Keratinocyte (primary cell): ENCODE results near the gene GLI3. TPM values are rescaled to one million over a fixed set of nuclear protein-coding genes. Genes with fewer than 3 reads are reported as not detected.

Experiments used
- DNase-seq: peaks from one replicate; pipeline ENCODE4 v3.0.0-alpha.2; 2011; ENCODE audit warnings: low read depth, missing footprints, low spot score
- FAIRE-seq: peaks from 2 replicates; lab custom pipeline; 2011; peaks lifted over from hg19 to GRCh38; lab: Jason Lieb, UNC
- H2AFZ ChIP-seq: 2 replicates; pipeline ENCODE4 v1.6.0; 2012; ENCODE audit warnings: low read length, control low read depth, inconsistent platforms; ENCODE audit not compliant: control insufficient read depth
- H3K27ac ChIP-seq: 2 replicates; pipeline ENCODE4 v1.5.1; 2011; ENCODE audit warnings: low read length; ENCODE audit not compliant: control insufficient read depth, insufficient read depth
- H3K27me3 ChIP-seq: 3 replicates; pipeline ENCODE4 v1.6.0; 2011; ENCODE audit warnings: low read length; ENCODE audit not compliant: control insufficient read depth, insufficient read depth; ENCODE audit errors: extremely low read depth
- H3K36me3 ChIP-seq, 2 experiments: 2 replicates in 1 of 2; 3 replicates in 1 of 2; pipeline ENCODE4 v1.5.1; 2011; ENCODE audit warnings: low read length in 2 of 2, mild to moderate bottlenecking in 1 of 2; ENCODE audit not compliant: control insufficient read depth in 2 of 2, insufficient read depth in 2 of 2; ENCODE audit errors: extremely low read depth in 1 of 2
- H3K4me1 ChIP-seq: 3 replicates; pipeline ENCODE4 v1.5.1; 2011; ENCODE audit warnings: low read length; ENCODE audit not compliant: control insufficient read depth, insufficient read depth; ENCODE audit errors: extremely low read depth
- H3K4me2 ChIP-seq: 3 replicates; pipeline ENCODE4 v1.6.0; 2011; ENCODE audit warnings: low read depth, low read length; ENCODE audit not compliant: control insufficient read depth, insufficient read depth; ENCODE audit errors: extremely low read depth
- H3K4me3 ChIP-seq, 3 experiments: fragments of 200-600 bp in 1 of 3; sonication (generic) in 1 of 3; 2 replicates in 2 of 3; 3 replicates in 1 of 3; pipeline ENCODE4 v1.5.1; 2011 to 2016; ENCODE audit warnings: low read length in 3 of 3, mild to moderate bottlenecking in 3 of 3, control low read depth in 2 of 3, inconsistent platforms in 1 of 3, low read depth in 1 of 3, mixed read lengths in 1 of 3, mixed run types in 1 of 3, moderate library complexity in 1 of 3; ENCODE audit not compliant: control insufficient read depth in 2 of 3, insufficient read depth in 2 of 3; ENCODE audit errors: extremely low read depth in 1 of 3
- H3K79me2 ChIP-seq: 2 replicates; pipeline ENCODE4 v1.6.0; 2012; ENCODE audit warnings: low read length; ENCODE audit not compliant: control insufficient read depth, insufficient read depth
- H3K9ac ChIP-seq: 3 replicates; pipeline ENCODE4 v1.6.0; 2011; ENCODE audit warnings: low read length; ENCODE audit not compliant: control insufficient read depth, insufficient read depth; ENCODE audit errors: extremely low read depth
- H3K9me1 ChIP-seq: 3 replicates; pipeline ENCODE4 v1.6.0; 2011; ENCODE audit warnings: low read length; ENCODE audit not compliant: control insufficient read depth, insufficient read depth; ENCODE audit errors: extremely low read depth
- H3K9me3 ChIP-seq: 2 replicates; pipeline ENCODE4 v1.5.1; 2012; ENCODE audit warnings: low read depth, low read length; ENCODE audit not compliant: control insufficient read depth
- H4K20me1 ChIP-seq: 3 replicates; pipeline ENCODE4 v1.6.0; 2011; ENCODE audit warnings: low read length; ENCODE audit not compliant: control insufficient read depth, insufficient read depth; ENCODE audit errors: extremely low read depth
- EZH2 ChIP-seq: IDR thresholded peaks from one replicate; pipeline ENCODE4 v1.6.1; 2012; ENCODE audit warnings: inconsistent platforms, mild to moderate bottlenecking, low read length, moderate library complexity
- dilution Hi-C: fragments of 300-500 bp; cut with MboI; formaldehyde crosslinking; loops from one replicate; pipeline ENCODE4 v1.7.0; 2020; ENCODE audit warnings: low sequenced_read_pairs; ENCODE audit not compliant: extremely low pct_ligation_motif_present
- polyA plus RNA-seq, 5 experiments: library from polyadenylated mRNA; depleted of rRNA in 3 of 5; stranded (reverse) in 3 of 5; stranded (forward) in 1 of 5; unstranded in 1 of 5; fragments of >200 nt; gene quantifications; 1 replicate in 1 of 5; 2 replicates in 3 of 5; 3 replicates in 1 of 5; pipeline versions ENCODE4 v1.2.1 to v1.2.3, GENCODE V29; 2011 to 2012; ENCODE audit warnings: missing spikeins in 2 of 5, low read depth in 1 of 5, low replicate concordance in 1 of 5
- TF ChIP-seq, protein P1 (sequence below), 3 experiments: IDR thresholded peaks in 1 of 3; conservative IDR thresholded peaks in 1 of 3; optimal IDR thresholded peaks in 1 of 3; 2 replicates in 2 of 3; 3 replicates in 1 of 3; pipeline versions ENCODE3 to v1.5.1; 2011; ENCODE audit warnings: low read length in 3 of 3, mild to moderate bottlenecking in 3 of 3, moderate library complexity in 2 of 3, control low read depth in 1 of 3, inconsistent platforms in 1 of 3; ENCODE audit not compliant: insufficient read depth in 2 of 3; ENCODE audit errors: extremely low read depth in 1 of 3

The GLI3 gene
- polyA plus RNA-seq, 1 donor (not counting 4 experiments of a cell fraction or from before 2014, with no cell fraction given), result 3.6 TPM

DNA sequence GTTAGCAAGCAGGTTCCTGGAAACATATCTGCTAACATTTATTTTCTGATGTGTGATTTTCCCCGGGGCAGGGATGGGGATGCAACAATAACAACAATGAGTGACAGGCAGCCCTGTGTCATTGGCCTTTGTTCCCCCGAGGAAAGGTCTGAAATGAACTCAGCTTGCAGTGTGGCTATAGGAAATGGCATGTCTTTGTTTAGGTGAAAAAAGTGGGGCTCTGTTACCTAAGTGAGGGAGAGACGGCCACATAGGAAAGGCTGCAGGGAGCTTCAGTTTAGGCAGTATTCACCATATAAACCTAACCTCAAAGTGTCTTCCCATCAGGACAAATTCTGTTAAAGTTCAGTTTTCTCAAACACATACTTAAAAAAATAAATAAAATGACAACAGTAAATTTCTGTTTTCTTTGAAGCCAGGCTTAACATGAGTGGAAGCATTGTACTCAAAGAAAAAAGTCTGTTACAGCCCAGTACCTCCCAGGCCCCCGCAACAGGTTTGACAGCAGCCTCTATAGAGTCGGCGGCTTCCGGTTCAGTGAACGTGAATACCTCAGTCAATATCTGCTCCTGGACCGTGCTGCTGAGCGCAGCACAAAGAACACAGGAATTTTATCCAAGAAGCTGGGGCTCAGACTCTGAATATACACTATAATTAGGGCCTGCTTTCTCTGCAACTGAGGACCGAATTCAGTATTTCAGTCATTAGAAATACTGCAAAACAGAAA is 168.3 kb downstream of the GLI3 start:
- no peaks in the 10 kb centered on the region for H3K9me1 ChIP-seq
- no peaks in the 10 kb centered on the region for H3K79me2 ChIP-seq
- no peaks in the 10 kb centered on the region for H3K27me3 ChIP-seq
- H3K4me3 ChIP-seq, result no peak overlapping the region
- dilution Hi-C loops, result no loop called here
- H3K4me1 ChIP-seq, result peaks cover 29% of the 10 kb centered on the region
- DNase-seq (no peak), FAIRE-seq (no peak)
- H3K9ac ChIP-seq, result no peak overlapping the region
- no peaks in the 10 kb centered on the region for H3K9me3 ChIP-seq
- H3K36me3 ChIP-seq, result no peaks in the 10 kb centered on the region
- H4K20me1 ChIP-seq, result no peaks in the 10 kb centered on the region
- H3K27ac ChIP-seq, result no peak overlapping the region
- H3K4me2 ChIP-seq, result no peak overlapping the region
- TF ChIP-seq EZH2, result no peak
- TF ChIP-seq, protein P1, sequence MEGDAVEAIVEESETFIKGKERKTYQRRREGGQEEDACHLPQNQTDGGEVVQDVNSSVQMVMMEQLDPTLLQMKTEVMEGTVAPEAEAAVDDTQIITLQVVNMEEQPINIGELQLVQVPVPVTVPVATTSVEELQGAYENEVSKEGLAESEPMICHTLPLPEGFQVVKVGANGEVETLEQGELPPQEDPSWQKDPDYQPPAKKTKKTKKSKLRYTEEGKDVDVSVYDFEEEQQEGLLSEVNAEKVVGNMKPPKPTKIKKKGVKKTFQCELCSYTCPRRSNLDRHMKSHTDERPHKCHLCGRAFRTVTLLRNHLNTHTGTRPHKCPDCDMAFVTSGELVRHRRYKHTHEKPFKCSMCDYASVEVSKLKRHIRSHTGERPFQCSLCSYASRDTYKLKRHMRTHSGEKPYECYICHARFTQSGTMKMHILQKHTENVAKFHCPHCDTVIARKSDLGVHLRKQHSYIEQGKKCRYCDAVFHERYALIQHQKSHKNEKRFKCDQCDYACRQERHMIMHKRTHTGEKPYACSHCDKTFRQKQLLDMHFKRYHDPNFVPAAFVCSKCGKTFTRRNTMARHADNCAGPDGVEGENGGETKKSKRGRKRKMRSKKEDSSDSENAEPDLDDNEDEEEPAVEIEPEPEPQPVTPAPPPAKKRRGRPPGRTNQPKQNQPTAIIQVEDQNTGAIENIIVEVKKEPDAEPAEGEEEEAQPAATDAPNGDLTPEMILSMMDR (optimal IDR thresholded peaks at IDR 0.05 in 1 of 3, IDR thresholded peaks at IDR 0.05 in 1 of 3, conservative IDR thresholded peaks at IDR 0.05 in 1 of 3; ENCODE audit: extremely low read depth in 1 of 3, insufficient read depth in 2 of 3, low read length in 3 of 3), result no peak
- H2AFZ ChIP-seq, result no peak overlapping the region

DNA sequence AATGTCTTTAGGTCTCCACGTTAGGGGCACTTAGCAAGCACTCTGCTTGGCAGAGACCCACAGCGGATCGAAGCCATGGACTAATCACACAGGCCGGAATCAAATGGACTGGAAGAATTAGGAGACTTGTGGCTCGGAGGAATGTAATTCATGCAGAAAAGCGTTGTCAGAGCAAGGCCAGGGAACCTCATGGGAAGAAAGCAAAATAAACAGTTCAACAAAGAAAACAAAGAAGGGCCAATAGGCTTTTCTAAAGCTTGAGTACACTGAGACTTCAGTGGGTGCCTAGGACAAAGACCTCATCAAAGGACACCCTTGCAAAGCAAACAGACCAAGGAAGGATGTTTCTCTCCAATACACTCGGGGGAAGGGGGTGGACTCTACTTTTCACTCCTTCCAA is 171.1 kb downstream of the GLI3 start:
- Histone ChIP-seq H3K36me3 (no peaks in the 10 kb centered on the region), H3K4me1 (peaks cover 17% of the 10 kb centered on the region), H3K79me2 (no peaks in the 10 kb centered on the region), H3K9me1 (no peaks in the 10 kb centered on the region), H4K20me1 (no peaks in the 10 kb centered on the region), H3K4me3 (no peak overlapping the region), H2AFZ (no peak overlapping the region), H3K27me3 (no peaks in the 10 kb centered on the region), H3K27ac (no peak overlapping the region), H3K4me2 (no peak overlapping the region), H3K9ac (no peak overlapping the region), H3K9me3 (no peaks in the 10 kb centered on the region)
- no peak for DNase-seq
- dilution Hi-C loops, result no loop called here
- TF ChIP-seq, protein P1 (optimal IDR thresholded peaks at IDR 0.05 in 1 of 3, IDR thresholded peaks at IDR 0.05 in 1 of 3, conservative IDR thresholded peaks at IDR 0.05 in 1 of 3; ENCODE audit: extremely low read depth in 1 of 3, insufficient read depth in 2 of 3, low read length in 3 of 3), result no peak
- TF ChIP-seq EZH2, result no peak
- no peak for FAIRE-seq
